ENCODE results near the gene ABHD17A. TPM values are rescaled to one million over a fixed set of nuclear protein-coding genes. Genes with fewer than 3 reads are reported as not detected.

Gene ABHD17A
- total RNA-seq, 1 experiment from 2014 or later = 47.5 TPM

- no peak overlapping the region for H2BK5ac ChIP-seq (ENCODE audit: insufficient read length, low read length)
- Mint-ChIP-seq H3K27me3 (ENCODE audit: low read depth) (no peaks in the 10 kb centered on the region), H3K4me1 (peaks cover 15 to 37% of the 10 kb centered on the region in 2 experiments), H3K4me3 (peak overlapping the region; percentile 60 to 81; a peak in 4 of 5 replicates), H3K36me3 (ENCODE audit: insufficient read depth in 1 of 3, low read depth in 3 of 3) (peaks cover 0 to 10% (median 6%) of the 10 kb centered on the region in 3 experiments; a peak in 5 of 7 replicates), H3K9me3 (no peaks in the 10 kb centered on the region), H3K27ac (no peak overlapping the region; a peak in 1 of 7 replicates)
- no peaks in the 10 kb centered on the region for H3K4me1 ChIP-seq (ENCODE audit: insufficient read depth, low read length)
- H3K18ac ChIP-seq (ENCODE audit: insufficient read length, low read depth, low read length) = no peak overlapping the region
- no peak overlapping the region for H2BK120ac ChIP-seq (ENCODE audit: low read depth, low read length, poor library complexity, severe bottlenecking)
- H3K4ac ChIP-seq (ENCODE audit: low read depth, low read length) = no peak overlapping the region
- peaks cover 5% of the 10 kb centered on the region for H4K20me1 ChIP-seq (ENCODE audit: control insufficient read depth, insufficient read depth, insufficient read length)
- no peaks in the 10 kb centered on the region for H3K9me3 ChIP-seq (ENCODE audit: control insufficient read depth, low read depth, low read length)
- no peak overlapping the region for H3K14ac ChIP-seq (ENCODE audit: insufficient read depth, low read length)
- H2BK12ac ChIP-seq (ENCODE audit: insufficient read length, low read depth, low read length) = no peak overlapping the region
- no peak overlapping the region for H4K8ac ChIP-seq (replicated peaks; ENCODE audit: insufficient read length, low read depth, low read length)
- peaks cover 10% of the 10 kb centered on the region for H3K79me1 ChIP-seq (ENCODE audit: insufficient read depth, low read depth, low read length, poor library complexity, severe bottlenecking)
- H2BK20ac ChIP-seq (ENCODE audit: low read depth, low read length, poor library complexity, severe bottlenecking) = no peak overlapping the region
- no peak overlapping the region for H4K91ac ChIP-seq (ENCODE audit: insufficient read length, low read depth, low read length)
- DNase-seq = no peak
- H3K27ac ChIP-seq (ENCODE audit: insufficient read length, low read depth, low read length) = no peak overlapping the region
- peaks cover 22% of the 10 kb centered on the region; the same call in 1 of the 2 replicates for H3K79me2 ChIP-seq (ENCODE audit: insufficient read depth, low read length)
- H3T11ph ChIP-seq (ENCODE audit: low read length) = no peak overlapping the region
- no peak overlapping the region for H2AK5ac ChIP-seq (ENCODE audit: insufficient read length, low read length)
- no peak overlapping the region for H2BK15ac ChIP-seq (ENCODE audit: low read depth, low read length)
- H3K23ac ChIP-seq (ENCODE audit: insufficient read length, low read depth, low read length) = no peak overlapping the region
- no peak for TF ChIP-seq CTCF (conservative IDR thresholded peaks at IDR 0.05)
- no peaks in the 10 kb centered on the region for H3K27me3 ChIP-seq (ENCODE audit: insufficient read depth, low read length)
- no peak overlapping the region for H2AFZ ChIP-seq (ENCODE audit: low read length)
- WGBS (ENCODE audit: extremely low coverage, insufficient read length, low lambda C conversion rate) = no CpG with 5 or more reads among the region's 5 CpGs
- H4K5ac ChIP-seq (ENCODE audit: insufficient read length, low read depth, low read length) = no peak overlapping the region
- H3K56ac ChIP-seq (ENCODE audit: insufficient read length, low read depth, low read length) = no peak overlapping the region
- no peak overlapping the region for H3K4me2 ChIP-seq (ENCODE audit: insufficient read depth, insufficient read length, low read length)
- peaks cover 7% of the 10 kb centered on the region for H3K23me2 ChIP-seq (ENCODE audit: insufficient read length, low read depth, low read length, poor library complexity, severe bottlenecking)
- H3K9ac ChIP-seq (ENCODE audit: extremely low read depth, insufficient read length, low read length) = no peak overlapping the region
Observed at GRCh38 chr19:1849132-1849474, 36.2 kb downstream of the ABHD17A start.
